DOHH2 (cell line): ENCODE data around the gene KCNJ11.

Source experiments
- H3F3A ChIP-seq: fragments of 200-600 bp; sonication (generic), shearing (Covaris generic); 2 replicates; pipeline ENCODE4 v1.6.0; 2016; ENCODE audit warnings: antibody characterized with exemption, mild to moderate bottlenecking; ENCODE audit not compliant: control insufficient read depth, insufficient read depth
- H3K27ac ChIP-seq: fragments of 200-600 bp; sonication (generic); 2 replicates; pipeline ENCODE4 v1.5.1; 2014; ENCODE audit warnings: low read depth, mild to moderate bottlenecking, low read length, moderate library complexity
- H3K27me3 ChIP-seq: fragments of 200-600 bp; sonication (generic); 2 replicates; pipeline ENCODE4 v1.6.1; 2014; ENCODE audit warnings: mild to moderate bottlenecking, low read length, mixed read lengths; ENCODE audit not compliant: control insufficient read depth
- H3K36me3 ChIP-seq: fragments of 200-600 bp; sonication (generic); 2 replicates; pipeline ENCODE4 v1.6.1; 2014; ENCODE audit warnings: mild to moderate bottlenecking, low read length, moderate library complexity, mixed read lengths; ENCODE audit not compliant: control insufficient read depth
- H3K4me1 ChIP-seq: fragments of 200-600 bp; sonication (generic); 2 replicates; pipeline ENCODE4 v1.6.1; 2014; ENCODE audit warnings: mild to moderate bottlenecking, low read length, mixed read lengths; ENCODE audit not compliant: control insufficient read depth
- H3K4me2 ChIP-seq: fragments of 200-600 bp; sonication (generic); 2 replicates; pipeline ENCODE4 v1.6.0; 2014; ENCODE audit warnings: mild to moderate bottlenecking, low read length, moderate library complexity
- H3K4me3 ChIP-seq: fragments of 200-600 bp; sonication (generic); 2 replicates; pipeline ENCODE4 v1.5.1; 2014; ENCODE audit warnings: mild to moderate bottlenecking, low read length, mixed read lengths
- H3K79me2 ChIP-seq: fragments of 200-600 bp; sonication (generic); 2 replicates; pipeline ENCODE4 v1.6.1; 2014; ENCODE audit warnings: mild to moderate bottlenecking, low read length, mixed read lengths; ENCODE audit not compliant: control insufficient read depth
- H3K9me2 ChIP-seq: fragments of 200-600 bp; sonication (generic); replicated peaks from 2 replicates; pipeline ENCODE4 v1.6.1; 2014; ENCODE audit warnings: mild to moderate bottlenecking, low read length, mixed read lengths; ENCODE audit not compliant: control insufficient read depth
- H3K9me3 ChIP-seq: fragments of 200-600 bp; sonication (generic); 2 replicates; pipeline ENCODE4 v1.6.1; 2014; ENCODE audit warnings: antibody characterized with exemption, low read length, mixed read lengths; ENCODE audit not compliant: control insufficient read depth, insufficient read depth
- H4K20me1 ChIP-seq: fragments of 200-600 bp; sonication (generic); 2 replicates; pipeline ENCODE4 v1.6.0; 2014; ENCODE audit warnings: low read depth, mild to moderate bottlenecking, antibody characterized with exemption, low read length, moderate library complexity; ENCODE audit not compliant: control insufficient read depth, insufficient read depth
- CTCF ChIP-seq: fragments of 200-600 bp; sonication (generic); IDR thresholded peaks from one replicate; pipeline ENCODE4 v1.5.1; 2014; ENCODE audit warnings: antibody characterized with exemption, mild to moderate bottlenecking, low read depth, low read length; ENCODE audit not compliant: poor library complexity, severe bottlenecking
- EZH2phosphoT487 ChIP-seq: fragments of 200-600 bp; sonication (generic); IDR thresholded peaks from 2 replicates; pipeline ENCODE4 v1.6.1; 2017; ENCODE audit warnings: borderline replicate concordance, mild to moderate bottlenecking, antibody characterized with exemption, low read length, moderate library complexity, mixed read lengths

The KCNJ11 gene

DNA sequence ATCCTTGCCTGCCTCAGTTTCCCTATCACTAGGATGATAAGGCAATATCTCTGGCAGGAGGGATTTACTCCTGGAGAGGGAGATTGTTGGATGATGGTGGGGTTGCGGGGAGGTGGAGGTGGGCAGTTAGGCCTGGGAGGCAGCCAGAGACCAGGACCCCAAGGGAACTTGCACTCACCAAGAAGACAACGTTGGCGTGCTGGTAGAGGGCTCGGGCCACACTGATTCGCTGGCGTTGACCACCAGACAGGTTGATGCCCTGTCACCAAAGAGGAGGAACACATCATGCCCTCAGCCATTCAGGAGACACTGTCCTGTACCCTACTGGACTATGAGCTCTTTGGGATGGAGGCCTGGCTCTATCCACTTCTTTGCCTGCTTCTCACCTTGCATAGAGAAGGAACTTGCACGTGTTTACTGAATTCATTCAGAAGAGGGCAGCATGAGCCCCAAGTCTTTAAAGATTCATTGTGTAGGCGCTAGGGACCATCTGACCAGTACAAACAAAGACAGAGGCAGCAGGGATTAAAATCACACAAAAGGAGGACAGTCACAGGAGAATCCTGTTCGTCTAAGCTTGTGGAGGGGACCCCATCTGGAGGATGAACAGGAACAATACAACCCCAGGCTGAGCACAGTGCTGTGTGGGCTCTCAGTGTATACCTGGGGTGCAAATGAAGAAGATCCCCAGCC lies 24.2 kb upstream of the KCNJ11 start:
- TF ChIP-seq CTCF = no peak
- no peak for TF ChIP-seq EZH2phosphoT487

DNA sequence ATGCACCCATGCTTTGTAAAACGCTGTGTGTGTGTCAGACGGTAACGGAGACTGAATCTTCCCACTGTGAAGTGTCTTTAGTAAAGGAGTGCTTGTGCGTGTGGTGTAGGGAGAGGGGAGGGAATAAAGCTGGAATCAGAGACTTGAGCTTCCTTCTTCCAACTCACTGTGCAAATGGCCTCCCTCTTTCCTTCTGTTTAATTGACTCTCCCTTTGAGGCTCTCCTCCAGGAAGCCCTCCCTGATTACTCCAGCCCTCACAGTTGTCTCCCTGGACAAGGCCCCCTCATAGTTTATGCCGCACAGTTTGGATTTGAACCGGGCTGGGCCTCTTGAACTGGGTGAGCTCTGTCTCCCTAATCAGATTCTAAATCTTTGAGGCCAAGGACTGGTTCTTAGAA lies 23.0 kb upstream of the KCNJ11 start:
- Histone ChIP-seq H3K79me2 (no peaks in the 10 kb centered on the region), H3K27me3 (peaks cover 5% of the 10 kb centered on the region), H3K4me2 (no peak overlapping the region), H3K36me3 (no peaks in the 10 kb centered on the region), H3K4me3 (no peak overlapping the region), H3K9me3 (no peaks in the 10 kb centered on the region), H3K4me1 (no peaks in the 10 kb centered on the region), H3K27ac (no peak overlapping the region), H3K9me2 (no peaks in the 10 kb centered on the region), H3F3A (no peaks in the 10 kb centered on the region), H4K20me1 (no peaks in the 10 kb centered on the region)
- TF ChIP-seq CTCF (no peak), EZH2phosphoT487 (no peak)

More for the DNA sequence above, 24.2 kb upstream of the KCNJ11 start:
- Histone ChIP-seq H3K79me2 (no peaks in the 10 kb centered on the region), H3K9me2 (no peaks in the 10 kb centered on the region), H3K4me3 (no peak overlapping the region), H3K4me2 (no peak overlapping the region), H3K4me1 (no peaks in the 10 kb centered on the region), H3K27me3 (peaks cover 16% of the 10 kb centered on the region), H3K27ac (no peak overlapping the region), H3K9me3 (no peaks in the 10 kb centered on the region), H3F3A (no peaks in the 10 kb centered on the region), H4K20me1 (no peaks in the 10 kb centered on the region), H3K36me3 (no peaks in the 10 kb centered on the region)

GRCh38 chr11:17410606-17411379 lies 22.3 kb upstream of the KCNJ11 start:
- no peaks in the 10 kb centered on the region for H3F3A ChIP-seq
- H4K20me1 ChIP-seq = no peaks in the 10 kb centered on the region
- no peaks in the 10 kb centered on the region for H3K36me3 ChIP-seq
- TF ChIP-seq EZH2phosphoT487 (no peak), CTCF (no peak)
- no peaks in the 10 kb centered on the region for H3K9me3 ChIP-seq
- no peaks in the 10 kb centered on the region for H3K9me2 ChIP-seq
- H3K27me3 ChIP-seq = 0 out of 2 replicates have a peak, but pooled peaks cover under 1% of the 10 kb centered on the region
- H3K4me2 ChIP-seq = no peak overlapping the region
- no peak overlapping the region for H3K4me3 ChIP-seq
- H3K27ac ChIP-seq = no peak overlapping the region
- H3K79me2 ChIP-seq = no peaks in the 10 kb centered on the region
- no peaks in the 10 kb centered on the region for H3K4me1 ChIP-seq
